Astrocyte (in vitro differentiated cells and primary cell): ENCODE results near the gene NEURL3. TPM values are rescaled to one million over a fixed set of nuclear protein-coding genes. Genes with fewer than 3 reads are reported as not detected.

Source experiments
- DNase-seq: peaks from one replicate; pipeline ENCODE4 v3.0.0-alpha.2; 2010; ENCODE audit warnings: low read depth
- FAIRE-seq: peaks from 2 replicates; lab custom pipeline; 2011; peaks lifted over from hg19 to GRCh38; lab: Jason Lieb, UNC
- H2AFZ ChIP-seq: 2 replicates; pipeline ENCODE4 v1.6.0; 2012; ENCODE audit warnings: low read depth, low read length, inconsistent platforms
- H3K27ac ChIP-seq: 2 replicates; pipeline ENCODE4 v1.5.1; 2011; ENCODE audit warnings: low read depth, low read length, inconsistent platforms
- H3K27me3 ChIP-seq: 2 replicates; pipeline ENCODE4 v1.6.0; 2011; ENCODE audit warnings: low read length, inconsistent platforms; ENCODE audit not compliant: insufficient read depth
- H3K36me3 ChIP-seq: 2 replicates; pipeline ENCODE4 v1.5.1; 2011; ENCODE audit warnings: low read length, inconsistent platforms; ENCODE audit not compliant: insufficient read depth
- H3K4me1 ChIP-seq: 2 replicates; pipeline ENCODE4 v1.5.1; 2011; ENCODE audit warnings: low read length, inconsistent platforms; ENCODE audit not compliant: insufficient read depth
- H3K4me2 ChIP-seq: 2 replicates; pipeline ENCODE4 v1.6.0; 2012; ENCODE audit warnings: low read length, inconsistent platforms
- H3K4me3 ChIP-seq: 2 replicates; pipeline ENCODE4 v1.5.1; 2011; ENCODE audit warnings: low read depth, mild to moderate bottlenecking, low read length, inconsistent platforms; ENCODE audit not compliant: insufficient read depth
- H3K79me2 ChIP-seq: 2 replicates; pipeline ENCODE4 v1.6.0; 2012; ENCODE audit warnings: mild to moderate bottlenecking, low read length, inconsistent platforms; ENCODE audit not compliant: insufficient read depth
- H3K9ac ChIP-seq: 2 replicates; pipeline ENCODE4 v1.6.0; 2012; ENCODE audit warnings: mild to moderate bottlenecking, low read length, inconsistent platforms
- H3K9me3 ChIP-seq: 2 replicates; pipeline ENCODE4 v1.5.1; 2012; ENCODE audit warnings: low read depth, mild to moderate bottlenecking, low read length, inconsistent platforms; ENCODE audit not compliant: insufficient read depth
- H4K20me1 ChIP-seq: 2 replicates; pipeline ENCODE4 v1.6.0; 2012; ENCODE audit warnings: low read length, inconsistent platforms; ENCODE audit not compliant: insufficient read depth
- H3K27ac Mint-ChIP-seq: one replicate; pipeline ENCODE4 v1.8.0; 2021; ENCODE audit warnings: mild to moderate bottlenecking, mixed read lengths; ENCODE audit not compliant: unreplicated experiment
- H3K27me3 Mint-ChIP-seq: one replicate; pipeline ENCODE4 v1.8.0; 2021; ENCODE audit warnings: low read depth, mixed read lengths; ENCODE audit not compliant: unreplicated experiment
- H3K36me3 Mint-ChIP-seq: one replicate; pipeline ENCODE4 v1.8.0; 2021; ENCODE audit warnings: low read depth, mixed read lengths; ENCODE audit not compliant: unreplicated experiment
- H3K4me1 Mint-ChIP-seq: one replicate; pipeline ENCODE4 v1.8.0; 2021; ENCODE audit warnings: low read depth, mixed read lengths; ENCODE audit not compliant: unreplicated experiment
- H3K4me3 Mint-ChIP-seq: one replicate; pipeline ENCODE4 v1.8.0; 2021; ENCODE audit warnings: mild to moderate bottlenecking, moderate library complexity, mixed read lengths; ENCODE audit not compliant: unreplicated experiment
- H3K9me3 Mint-ChIP-seq: one replicate; pipeline ENCODE4 v1.8.0; 2021; ENCODE audit warnings: mild to moderate bottlenecking, mixed read lengths; ENCODE audit not compliant: unreplicated experiment
- CTCF ChIP-seq: IDR thresholded peaks from 2 replicates; pipeline ENCODE4 v1.5.1; 2011; ENCODE audit warnings: low read depth, mild to moderate bottlenecking, inconsistent platforms, low read length, moderate library complexity; ENCODE audit not compliant: insufficient read depth
- EZH2 ChIP-seq: IDR thresholded peaks from 2 replicates; pipeline ENCODE4 v1.6.1; 2012; ENCODE audit warnings: mild to moderate bottlenecking, low read length, inconsistent platforms; ENCODE audit not compliant: insufficient read depth
- total RNA-seq: library from RNA; stranded (reverse); gene quantifications from 2 replicates; pipeline ENCODE4 v1.2.1, GENCODE V29; 2021

The NEURL3 gene
- total RNA-seq, 1 donor from 2014 or later, result 0.34 TPM

DNA sequence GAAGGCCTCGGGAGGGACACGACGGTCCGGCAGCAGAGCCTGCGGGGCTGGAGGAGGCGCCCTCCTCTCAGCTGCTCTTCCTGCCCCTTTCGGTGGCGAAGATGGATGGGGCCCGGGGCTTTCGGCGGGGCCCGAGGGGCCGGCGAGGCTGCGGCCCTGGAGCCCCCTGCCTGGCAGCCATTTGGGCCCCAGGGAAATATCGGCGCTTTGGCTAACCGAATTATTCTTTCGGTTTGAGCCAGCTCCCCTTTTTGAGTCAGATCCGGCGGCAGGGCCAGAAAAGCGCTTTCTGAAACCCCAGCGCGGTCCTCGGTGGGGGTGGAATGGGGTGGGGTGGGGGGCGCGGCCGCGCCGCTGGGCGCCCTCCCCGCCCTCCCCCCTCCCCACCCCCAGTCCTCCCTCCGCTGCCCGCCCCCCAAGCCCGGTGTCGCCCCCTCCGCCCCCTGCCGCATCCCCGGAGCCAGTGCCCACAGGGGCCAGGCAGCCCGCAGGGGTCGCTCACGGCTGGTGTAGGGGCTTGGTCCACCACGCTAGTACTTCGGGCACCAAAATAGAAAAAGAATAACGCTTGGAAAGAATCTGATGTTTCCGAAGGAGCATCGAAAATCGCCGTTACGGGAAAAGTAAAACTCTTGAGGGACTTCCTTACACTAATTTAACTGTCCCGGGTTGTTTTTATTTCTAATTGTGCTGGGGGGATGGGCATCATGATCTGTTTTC, 22.3 kb upstream of the NEURL3 start:
- DNase-seq, result no peak
- peaks cover 12% of the 10 kb centered on the region for H3K4me1 Mint-ChIP-seq
- H3K27ac Mint-ChIP-seq, result peak overlapping the region; percentile 53
- H3K27ac ChIP-seq, result peak overlapping the region; percentile 64
- peaks cover 35% of the 10 kb centered on the region for H3K4me1 ChIP-seq
- H3K9me3 ChIP-seq, result no peaks in the 10 kb centered on the region
- H4K20me1 ChIP-seq, result no peaks in the 10 kb centered on the region
- peaks cover 24% of the 10 kb centered on the region for H3K27me3 Mint-ChIP-seq
- peak overlapping the region; percentile 91 for H3K4me2 ChIP-seq
- peak overlapping the region; percentile 82 for H2AFZ ChIP-seq
- H3K4me3 Mint-ChIP-seq, result peak overlapping the region; percentile 45
- H3K27me3 ChIP-seq, result peaks cover 6% of the 10 kb centered on the region
- H3K9me3 Mint-ChIP-seq, result peaks cover 3% of the 10 kb centered on the region
- H3K36me3 Mint-ChIP-seq, result no peaks in the 10 kb centered on the region
- peak overlapping the region; percentile 83 for H3K9ac ChIP-seq
- peak overlapping the region; percentile 60 for H3K4me3 ChIP-seq
- TF ChIP-seq EZH2 (no peak), CTCF (no peak)
- no peak for FAIRE-seq
- no peaks in the 10 kb centered on the region for H3K79me2 ChIP-seq
- H3K36me3 ChIP-seq, result no peaks in the 10 kb centered on the region

- H3K79me2 ChIP-seq, result no peaks in the 10 kb centered on the region
- Mint-ChIP-seq H3K27ac (no peak overlapping the region), H3K9me3 (peaks cover 3% of the 10 kb centered on the region), H3K4me3 (peak overlapping the region; percentile 73), H3K27me3 (peaks cover 31% of the 10 kb centered on the region), H3K36me3 (no peaks in the 10 kb centered on the region), H3K4me1 (peaks cover 5% of the 10 kb centered on the region)
- FAIRE-seq (no peak), DNase-seq (no peak)
- no peaks in the 10 kb centered on the region for H4K20me1 ChIP-seq
- peaks cover 6% of the 10 kb centered on the region for H3K27me3 ChIP-seq
- peaks cover 31% of the 10 kb centered on the region for H3K4me1 ChIP-seq
- H3K4me2 ChIP-seq, result peak overlapping the region; percentile 91
- TF ChIP-seq CTCF (no peak), EZH2 (no peak)
- peak overlapping the region; percentile 82 for H2AFZ ChIP-seq
- H3K9ac ChIP-seq, result peak overlapping the region; percentile 83
- H3K4me3 ChIP-seq, result peak overlapping the region; percentile 60
- H3K27ac ChIP-seq, result peak overlapping the region; percentile 51
- no peaks in the 10 kb centered on the region for H3K36me3 ChIP-seq
- no peaks in the 10 kb centered on the region for H3K9me3 ChIP-seq
These were observed 21.6 kb upstream of the NEURL3 start for GRCh38 chr2:96526615-96527285.
